ENCODE measurements around the gene MSI2.

The MSI2 gene

DNA sequence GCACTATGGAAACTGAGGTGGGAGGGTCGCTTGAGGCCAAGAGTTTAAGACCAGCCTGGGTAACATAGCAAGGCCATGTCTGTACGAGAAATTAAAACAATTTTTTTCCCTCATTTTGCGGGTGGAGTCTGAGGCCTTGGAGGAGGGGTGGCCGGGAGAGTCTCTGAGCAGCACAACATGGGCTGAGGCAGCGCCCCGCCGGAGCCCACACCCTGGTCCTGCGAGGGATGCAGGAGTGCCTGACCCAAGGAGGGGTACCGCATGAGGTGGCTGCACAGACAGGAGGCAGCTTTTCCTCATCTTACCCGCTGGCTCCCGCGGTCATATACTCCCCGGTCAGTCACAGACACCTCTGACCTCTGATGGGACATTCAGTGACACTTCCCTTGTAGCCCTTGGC is 67.7 kb downstream of the MSI2 start:
- DNase-seq: no peak

DNA sequence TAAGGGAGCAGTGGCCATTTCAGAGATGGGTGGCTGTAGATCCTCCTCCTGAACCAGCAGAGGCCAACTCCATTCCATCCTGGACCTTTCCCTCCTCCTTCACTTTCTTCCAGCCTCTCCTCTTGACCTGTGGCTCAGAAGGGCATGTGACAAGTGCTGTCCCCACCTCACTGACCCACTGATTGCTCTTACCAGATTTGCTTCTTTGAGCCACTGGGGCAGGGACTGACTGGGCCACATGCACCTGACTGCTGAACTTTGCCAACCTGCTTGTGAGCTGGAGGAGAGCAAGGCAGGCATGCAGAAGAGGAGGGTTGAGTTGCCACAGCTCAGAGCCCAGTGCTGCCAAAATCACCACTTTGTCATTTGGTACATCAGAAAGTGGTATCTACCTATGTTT is 68.3 kb downstream of the MSI2 start:
- no peak for DNase-seq

DNA sequence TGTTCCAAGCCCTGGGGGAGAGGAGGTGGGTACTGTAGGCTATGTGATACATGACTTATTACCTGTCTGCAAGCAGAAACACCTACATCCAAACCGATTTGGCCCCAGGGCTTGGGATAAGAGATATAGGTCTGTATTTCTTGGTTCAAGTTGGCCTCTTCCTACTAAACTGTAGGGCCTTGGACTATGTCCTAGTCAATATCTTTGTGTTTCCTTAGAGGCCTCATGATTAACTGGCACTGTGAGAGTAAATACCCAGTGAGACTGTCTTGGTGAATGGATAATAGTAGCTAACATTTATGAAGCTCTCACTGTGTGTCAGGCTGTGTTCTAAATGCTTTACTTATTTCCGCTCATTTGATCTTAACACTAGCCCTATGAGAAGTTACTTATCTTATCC is 70.0 kb downstream of the MSI2 start:
- DNase-seq: no peak

DNA sequence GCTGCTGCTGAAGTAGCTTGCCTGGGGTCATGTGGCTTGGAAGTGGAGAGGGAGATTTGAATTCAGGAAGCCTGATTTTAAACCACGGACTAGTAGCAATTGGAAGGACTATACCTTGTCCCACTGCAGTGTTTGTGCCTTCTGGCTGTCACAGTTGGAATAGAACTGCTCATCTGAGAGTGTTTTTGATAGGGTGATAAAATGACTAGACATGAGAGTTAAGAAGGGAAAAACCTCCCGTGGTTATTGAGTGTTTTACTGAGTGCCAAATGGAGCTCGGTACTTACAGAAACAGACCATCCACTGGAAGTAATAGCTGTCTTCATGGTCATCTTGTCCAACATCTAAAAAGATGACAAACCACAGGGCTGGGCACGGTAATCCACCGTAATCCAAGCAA is 70.4 kb downstream of the MSI2 start:
- no peak for DNase-seq

DNA sequence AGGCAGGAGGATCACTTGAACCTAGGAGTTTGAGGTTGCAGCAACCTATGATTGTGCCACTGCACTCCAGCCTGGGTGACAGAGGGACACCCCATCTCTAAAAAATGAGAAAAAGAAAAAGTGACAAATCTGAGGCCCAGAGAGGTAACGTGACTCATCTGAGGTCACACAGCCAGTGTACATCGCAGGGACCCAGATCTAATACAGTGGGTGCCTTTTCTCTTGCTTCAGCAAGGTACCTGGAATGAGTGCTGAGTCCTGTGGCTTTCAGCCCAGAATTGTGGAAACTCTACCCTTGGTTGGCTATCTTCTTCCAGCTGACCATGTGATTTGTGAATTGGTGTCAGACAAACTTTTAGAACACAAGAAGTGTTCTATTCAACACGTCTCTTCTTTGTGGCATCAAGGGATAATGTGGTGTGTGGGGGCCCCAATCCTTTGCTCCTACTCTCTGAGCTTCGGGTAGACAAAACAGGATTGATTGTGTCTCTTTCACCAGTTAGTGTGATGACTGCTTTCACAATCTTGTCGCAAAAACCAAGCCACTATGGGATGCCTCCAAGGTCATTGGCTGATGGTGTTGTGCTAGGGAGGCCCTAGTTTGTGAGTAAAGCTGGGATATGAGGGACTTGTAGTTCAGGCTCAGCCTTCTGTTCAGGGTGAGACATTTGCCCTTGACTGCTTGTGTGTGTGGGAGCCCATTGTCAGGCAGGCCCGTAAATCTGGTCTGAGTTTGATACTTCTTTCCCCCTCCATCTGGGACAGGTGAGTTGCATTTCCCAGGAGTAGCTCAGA is 71.0 kb downstream of the MSI2 start:
- DNase-seq: no peak

DNA sequence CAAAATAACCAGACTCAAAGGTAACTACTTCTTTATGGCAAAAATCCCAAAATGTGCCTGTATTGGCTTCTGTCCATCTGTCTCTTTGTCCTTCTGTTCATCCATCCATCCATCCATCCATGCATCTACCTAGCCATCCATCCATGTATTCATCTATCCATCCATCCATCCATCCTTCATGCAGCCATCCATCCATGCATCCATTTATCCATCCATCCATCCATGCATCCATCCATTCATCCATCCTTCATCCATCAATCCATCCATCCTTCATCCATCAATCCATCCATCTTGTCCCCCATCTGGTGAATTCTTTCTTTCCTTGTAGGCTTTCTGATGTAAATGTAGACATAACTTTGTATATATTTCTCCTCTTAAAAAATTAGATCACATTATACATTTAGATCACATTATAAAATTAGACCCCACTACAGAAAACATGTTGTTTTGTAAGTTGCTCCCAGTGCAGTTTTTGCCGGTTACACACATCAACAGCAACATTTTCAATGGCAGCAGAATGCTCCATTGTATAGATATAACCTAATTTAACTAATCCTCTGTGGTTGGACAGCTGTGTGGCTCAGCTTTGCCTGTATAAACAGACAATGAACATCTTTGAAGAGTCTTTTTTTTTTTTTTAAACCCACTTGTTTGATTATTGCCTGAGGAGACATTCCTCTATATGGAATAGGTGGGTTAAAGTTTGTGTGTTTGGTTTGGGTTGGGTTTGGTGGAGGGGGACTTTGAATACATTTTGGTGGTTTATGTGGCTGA is 72.0 kb downstream of the MSI2 start:
- DNase-seq: no peak

DNA sequence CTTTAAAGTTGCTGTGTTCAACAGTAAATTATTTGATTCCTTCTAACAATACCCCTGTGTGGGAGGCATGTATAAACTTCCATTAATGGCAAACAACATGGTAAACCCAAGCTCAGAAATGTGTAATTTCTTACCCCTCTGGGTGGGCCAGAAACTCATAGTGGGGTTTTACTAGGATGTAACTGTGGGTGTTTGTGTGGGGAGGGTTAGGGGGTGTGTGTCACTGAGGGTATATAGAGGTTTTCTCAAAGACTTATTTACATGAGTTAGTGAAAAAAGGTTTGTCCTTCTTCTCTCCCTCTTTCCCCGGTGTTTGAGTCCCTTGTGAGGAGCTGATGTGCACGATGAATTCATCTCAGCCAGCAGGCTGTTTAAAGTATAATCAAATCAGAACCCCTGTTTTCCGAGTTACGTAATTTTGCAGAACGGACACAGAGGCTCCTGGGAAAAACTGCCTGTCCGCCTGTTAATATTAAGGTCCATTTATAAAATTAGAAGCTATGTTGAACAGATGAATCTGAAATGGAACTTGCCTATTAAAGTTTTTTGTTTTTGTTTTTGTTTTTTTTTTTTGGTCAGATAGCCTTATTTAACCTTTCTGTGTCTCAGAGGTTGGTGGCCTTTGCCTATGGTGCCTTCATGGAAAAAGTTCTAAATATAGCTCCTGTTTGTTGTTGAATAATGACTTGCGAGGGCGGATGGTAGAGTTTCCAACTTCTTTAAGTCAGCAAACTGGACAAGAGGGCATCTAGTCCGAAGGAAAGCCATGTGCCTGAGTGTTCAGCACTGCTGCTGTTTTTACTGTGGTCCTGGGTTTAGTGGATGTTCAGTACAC is 73.3 kb downstream of the MSI2 start:
- DNase-seq: no peak

DNA sequence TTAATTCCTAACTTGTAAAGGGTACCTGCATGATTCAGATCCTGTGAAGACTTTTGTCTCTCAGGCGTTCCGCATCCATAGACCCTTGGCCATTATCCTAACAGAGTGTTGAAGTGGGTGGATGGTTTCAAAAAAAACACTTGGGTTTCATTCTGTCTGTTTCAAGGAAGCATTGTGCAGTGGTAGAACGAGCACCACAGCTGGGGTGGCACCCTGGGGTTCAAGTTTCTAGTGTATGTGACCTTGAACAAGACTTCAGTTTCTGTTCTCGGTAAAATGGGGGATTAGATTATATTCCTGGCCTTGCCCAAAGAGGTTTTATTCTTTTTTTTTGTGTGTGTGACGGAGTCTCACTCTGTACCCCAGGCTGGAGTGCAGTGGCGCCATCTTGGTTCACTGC is 74.3 kb downstream of the MSI2 start:
- DNase-seq: no peak

DNA sequence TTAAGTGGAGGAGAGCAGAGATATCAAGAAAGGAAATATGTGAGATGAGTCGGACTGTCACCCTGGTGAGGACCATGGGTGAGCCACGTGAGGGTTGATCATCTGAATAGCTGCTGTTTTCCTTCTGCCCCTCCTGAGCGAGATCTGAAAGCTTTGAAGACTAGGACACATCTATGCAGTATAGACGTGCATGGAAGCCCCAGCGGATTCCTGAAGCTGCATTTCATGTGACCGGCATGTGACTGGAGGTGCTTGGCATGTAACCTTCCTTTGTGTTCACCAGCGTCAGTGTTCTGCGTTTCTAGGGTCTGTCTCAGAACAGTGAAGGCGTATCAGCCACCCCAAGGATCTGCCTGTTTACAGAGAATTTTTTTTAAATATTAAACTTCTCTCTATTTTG is 75.1 kb downstream of the MSI2 start:
- no peak for DNase-seq

DNA sequence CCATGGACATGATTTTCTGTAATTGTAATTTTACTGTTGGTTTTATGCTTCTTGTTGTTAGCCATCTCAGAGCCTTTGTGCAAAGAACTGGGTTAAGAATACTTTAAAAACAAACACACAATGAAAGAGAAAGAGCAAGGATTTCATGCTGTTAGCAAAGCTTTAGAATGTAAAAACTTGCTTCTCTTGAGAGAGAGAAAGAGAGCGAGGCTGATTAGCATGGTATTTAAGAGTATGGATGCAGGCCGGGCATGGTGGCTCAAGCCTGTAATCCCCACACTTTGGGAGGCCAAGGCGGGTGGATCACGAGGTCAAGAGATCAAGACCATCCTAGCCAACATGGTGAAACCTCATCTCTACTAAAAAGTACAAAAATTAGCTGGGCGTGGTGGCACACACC is 76.2 kb downstream of the MSI2 start:
- DNase-seq: no peak

DNA sequence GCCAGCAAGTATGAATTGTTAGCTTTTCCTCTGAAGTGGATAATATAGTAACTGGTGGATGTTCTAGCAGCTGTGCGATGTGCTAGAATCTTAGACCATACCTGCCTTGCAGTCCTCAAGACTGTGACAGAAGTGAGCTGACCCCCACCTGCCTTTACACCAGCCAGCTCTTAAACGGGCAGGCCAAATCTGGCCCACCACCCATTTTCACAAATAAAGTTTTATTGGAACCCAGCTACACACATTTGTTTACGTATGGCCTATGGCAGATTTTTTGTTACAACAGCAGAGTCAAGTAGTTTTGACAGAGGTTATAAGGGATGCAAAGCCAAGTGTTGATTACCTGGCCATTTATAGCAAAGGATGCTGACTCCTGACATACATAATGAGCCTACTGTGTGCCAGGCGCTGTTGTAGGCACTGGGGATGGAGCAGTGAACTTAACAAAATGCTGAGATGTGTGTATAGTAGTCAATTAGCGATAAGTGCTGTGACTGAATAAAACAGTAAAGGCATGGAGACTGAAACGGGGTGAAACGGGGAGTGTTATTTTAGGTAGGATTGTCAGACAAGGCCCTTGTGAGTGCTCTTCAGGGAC is 79.0 kb downstream of the MSI2 start:
- no peak for DNase-seq

DNA sequence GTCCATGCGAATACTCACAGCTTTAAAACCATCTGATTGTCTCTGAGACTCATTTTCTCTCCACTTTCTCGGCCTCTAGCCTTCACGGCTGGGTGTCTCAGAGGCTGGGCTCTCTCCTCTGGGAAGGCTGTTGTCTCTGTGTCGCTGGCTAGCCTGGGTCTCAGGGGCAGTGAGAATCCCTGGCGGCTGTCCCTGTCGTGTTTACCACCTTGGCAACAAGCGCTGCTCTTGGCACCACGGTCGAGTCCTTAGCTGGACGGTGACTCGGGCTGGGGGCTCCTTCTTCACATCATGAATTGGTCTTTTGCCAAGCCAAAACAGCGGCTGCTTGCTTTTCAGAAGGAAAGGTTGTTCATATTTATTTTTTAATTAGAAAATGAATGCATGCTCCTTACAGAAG is 81.1 kb downstream of the MSI2 start:
- peak; percentile 21 for DNase-seq

DNA sequence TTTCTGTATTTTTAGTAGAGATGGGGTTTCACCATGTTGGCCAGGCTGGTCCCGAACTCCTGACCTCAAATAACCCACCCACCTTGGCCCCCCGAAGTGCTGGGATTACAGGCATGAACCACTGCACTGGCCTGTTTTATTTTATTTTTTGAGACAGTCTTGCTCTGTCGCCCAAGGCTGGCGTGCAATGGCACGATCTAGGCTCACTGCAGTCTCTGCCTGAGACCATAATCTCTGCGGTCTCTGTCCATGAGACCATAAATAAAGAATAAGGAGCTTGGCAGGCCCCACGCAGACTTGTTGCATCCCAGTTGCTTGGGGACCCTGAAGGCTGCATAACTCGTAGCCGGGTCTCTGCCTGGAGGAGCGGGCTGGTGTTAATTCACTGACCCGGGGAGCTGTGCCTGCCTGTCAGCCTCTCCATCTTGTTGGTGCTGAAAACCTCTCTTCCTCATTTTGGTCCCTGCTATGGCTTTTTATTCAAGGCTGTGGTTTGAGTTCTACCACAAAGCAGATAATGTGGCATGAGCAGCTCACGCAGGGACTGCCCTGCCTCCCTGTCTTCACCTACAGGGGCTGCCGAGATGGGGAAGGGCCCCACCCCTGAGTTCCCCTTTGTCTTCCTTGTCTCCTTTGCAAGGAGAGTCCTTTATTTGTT is 82.1 kb downstream of the MSI2 start:
- DNase-seq: no peak

DNA sequence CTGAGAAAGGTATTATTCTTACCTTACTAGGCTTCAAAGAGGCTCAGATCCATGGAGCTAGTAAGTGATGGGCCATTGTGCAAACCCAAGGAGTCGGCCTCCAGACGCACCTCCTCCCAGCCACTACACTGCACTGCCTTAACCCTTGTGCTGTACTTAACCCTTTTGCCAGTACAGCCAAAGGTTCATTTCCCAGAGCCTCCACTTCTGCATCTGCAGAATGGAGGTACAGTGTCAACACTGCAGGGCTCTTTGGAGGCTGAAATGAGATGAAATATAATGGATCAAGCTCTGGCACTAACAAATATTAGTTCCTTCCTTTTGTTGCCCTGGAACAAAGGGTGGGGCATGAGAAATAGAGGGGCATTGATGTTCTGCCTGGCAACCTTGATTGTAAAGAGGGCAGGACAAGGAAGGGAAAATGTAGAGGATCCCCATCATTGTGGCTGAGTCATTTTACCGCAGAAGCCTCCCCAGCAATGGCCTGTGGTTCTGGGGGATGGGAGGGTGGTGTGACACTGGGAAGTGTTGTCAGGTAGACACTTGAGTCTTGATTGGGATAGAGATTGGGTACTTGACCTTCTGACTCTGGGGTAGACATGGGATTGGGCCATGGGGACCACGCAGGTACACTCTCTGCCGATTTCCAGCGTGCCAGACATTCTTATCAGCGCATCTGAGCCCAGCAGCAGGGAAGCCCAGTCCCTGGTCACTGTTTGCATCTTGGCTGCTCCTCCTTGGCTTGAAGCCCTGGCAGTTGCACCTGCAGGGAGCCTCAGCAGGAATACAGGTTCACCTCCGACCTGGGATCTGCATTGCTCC is 84.0 kb downstream of the MSI2 start:
- DNase-seq: no peak

DNA sequence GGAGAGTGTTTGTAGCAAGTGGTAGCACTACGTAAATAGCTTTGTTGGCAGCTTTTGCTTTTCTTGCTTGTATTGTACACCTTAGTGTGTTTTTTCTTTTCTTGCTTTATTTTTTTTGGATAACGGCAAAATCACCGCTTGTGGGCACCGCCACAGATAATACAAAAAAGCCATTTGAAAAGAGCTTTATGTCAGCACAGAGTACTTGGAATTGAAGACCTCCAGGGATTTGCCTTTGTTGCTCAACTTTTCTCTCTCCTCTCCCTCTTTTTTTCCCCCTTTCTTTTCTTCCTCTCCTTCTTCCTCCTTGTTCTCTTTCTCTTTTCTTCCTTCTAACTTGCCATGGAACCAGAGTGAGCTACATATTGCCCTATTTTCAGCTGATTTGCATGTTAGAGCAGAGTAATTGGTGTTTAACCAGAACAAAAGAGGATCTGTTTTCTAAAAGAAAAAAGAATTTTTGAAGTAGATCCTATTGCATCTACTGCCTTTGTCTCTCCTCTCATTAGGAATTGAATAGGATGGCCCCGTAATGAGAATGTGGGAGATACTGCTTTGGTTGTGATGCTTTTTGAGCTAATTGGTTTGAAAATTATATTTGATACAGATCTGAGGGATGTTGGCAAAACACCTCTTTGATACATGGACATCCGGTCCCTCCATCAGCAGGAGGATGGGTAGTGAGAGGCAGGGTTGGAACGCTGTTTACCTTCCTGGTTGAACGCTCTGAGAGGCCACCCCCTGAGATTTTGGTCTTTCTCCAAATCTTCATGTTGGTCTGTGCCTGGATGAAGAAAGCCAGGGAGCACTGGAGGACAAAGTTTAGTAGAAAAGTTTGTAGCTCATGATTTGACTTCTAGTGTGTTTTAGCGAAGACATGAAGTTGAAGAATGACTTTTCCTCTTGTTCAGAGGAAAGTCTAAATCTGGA is 85.6 kb downstream of the MSI2 start:
- DNase-seq: no peak

DNA sequence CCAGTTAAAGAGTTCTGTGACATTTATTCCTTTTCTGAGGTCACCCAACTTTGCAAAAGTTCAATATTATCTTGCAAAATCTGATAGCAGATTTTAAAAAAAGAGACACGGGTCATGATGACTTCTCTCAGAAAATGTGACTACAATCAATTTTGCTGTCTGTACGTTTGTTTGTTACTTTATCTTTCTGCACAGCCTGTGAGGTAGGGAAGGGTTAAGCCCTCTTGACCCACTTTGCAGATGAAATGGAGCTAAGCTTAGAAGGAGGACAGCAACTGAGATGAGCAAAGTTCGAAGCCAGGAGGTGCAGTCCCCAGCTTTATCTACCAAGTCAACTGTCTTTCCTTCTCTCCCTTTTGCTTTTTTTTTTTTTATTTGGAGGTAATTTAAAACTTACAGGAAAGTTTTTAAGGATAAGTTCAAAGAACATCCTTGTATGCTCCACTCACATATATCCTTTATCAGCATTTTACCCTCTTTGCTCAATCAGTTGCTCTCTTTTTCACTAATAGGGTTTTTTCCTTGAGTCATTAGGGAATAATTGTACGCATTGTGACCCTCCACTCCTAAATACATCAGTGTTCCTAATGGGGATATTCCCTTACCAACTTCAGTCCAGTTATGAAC is 86.8 kb downstream of the MSI2 start:
- no peak for DNase-seq

DNA sequence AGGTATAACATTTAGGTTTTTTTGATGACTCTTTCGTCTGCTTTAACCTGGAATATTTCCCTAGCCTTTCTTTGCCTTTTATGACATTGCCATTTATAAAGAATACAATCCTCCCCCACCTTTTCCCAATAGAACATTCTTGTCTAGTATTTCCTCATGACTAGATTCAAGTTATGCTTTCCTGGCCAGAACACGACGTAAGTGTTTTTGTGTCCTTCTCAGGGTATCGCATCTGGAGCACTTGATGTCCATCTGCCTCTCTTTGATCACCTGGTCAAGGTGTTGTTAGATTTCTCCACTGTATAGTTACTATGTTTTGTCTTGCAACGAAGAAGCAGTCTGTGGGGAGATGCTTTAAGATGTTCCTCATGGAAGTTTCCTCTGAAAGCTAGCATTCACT is 87.4 kb downstream of the MSI2 start:
- DNase-seq: no peak

DNA sequence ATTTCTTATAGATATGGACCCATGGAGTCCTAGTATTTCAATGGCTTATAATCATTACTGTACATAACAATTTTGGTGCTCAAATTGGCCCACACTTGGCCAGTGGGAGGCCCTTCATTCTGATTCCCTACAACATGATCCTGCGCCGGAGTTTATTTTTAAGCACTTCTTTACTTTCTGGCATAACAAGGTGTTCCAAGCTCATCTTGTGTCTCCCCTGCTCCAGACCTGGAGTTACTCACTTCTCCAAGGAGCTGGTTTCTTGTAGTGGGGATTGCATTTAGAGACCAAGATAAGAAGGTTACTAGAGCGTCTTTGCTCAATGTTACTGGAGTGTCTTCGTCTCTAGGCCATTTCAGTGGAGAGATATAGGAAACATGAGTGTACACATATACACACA is 87.9 kb downstream of the MSI2 start:
- no peak for DNase-seq

DNA sequence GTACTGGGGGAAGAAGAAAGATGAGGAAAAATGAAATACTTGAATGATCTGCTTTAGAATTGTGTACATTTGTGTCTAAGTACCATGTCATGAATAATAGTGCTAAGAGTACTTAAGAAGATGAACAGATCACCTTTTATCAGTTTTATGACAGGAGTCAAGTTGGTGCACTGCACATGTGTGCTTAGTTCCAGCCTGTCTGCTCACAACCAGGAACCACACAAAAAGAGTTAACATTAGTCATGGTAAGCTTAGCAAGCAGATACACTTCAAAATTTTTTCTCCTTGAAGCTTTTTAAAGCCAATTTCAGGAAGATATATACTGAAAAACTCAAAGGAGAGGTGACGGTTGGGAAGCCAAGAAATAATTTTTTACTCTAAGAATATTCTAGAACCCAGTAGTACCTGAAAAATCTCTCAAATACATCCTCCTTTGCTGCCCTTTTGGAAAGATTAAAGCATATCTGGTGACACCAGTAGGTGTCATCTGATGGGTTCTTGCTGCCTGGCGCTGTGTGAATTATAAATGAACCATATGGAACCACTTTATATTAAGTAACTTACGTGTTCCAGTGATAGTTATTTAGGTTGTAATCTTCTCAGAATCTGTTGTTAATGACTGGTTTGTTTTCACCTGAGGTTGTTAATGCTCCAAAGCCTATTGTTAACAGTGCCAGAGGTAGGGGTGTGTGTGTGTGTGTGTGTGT is 93.4 kb downstream of the MSI2 start:
- DNase-seq: no peak

Measured in DMS153 (cell line).